SU-DHL-6 (cell line): Measurements from ENCODE around the gene GDAP1L1.

Source experiments
- H2AFZ ChIP-seq: fragments of 200-600 bp; sonication (generic); 2 replicates; pipeline ENCODE4 v1.6.1; 2014; ENCODE audit warnings: low read depth, mild to moderate bottlenecking, moderate library complexity, mixed read lengths, antibody characterized with exemption, low read length; ENCODE audit not compliant: severe bottlenecking
- H3F3A ChIP-seq: fragments of 200-600 bp; shearing (Covaris generic); 2 replicates; pipeline ENCODE4 v1.6.0; 2016; ENCODE audit warnings: antibody characterized with exemption, mild to moderate bottlenecking; ENCODE audit not compliant: insufficient read depth
- H3K27ac ChIP-seq: fragments of 200-600 bp; sonication (generic); 2 replicates; pipeline ENCODE4 v1.5.1; 2016; ENCODE audit warnings: low read depth, mild to moderate bottlenecking, low read length, moderate library complexity, mixed read lengths
- H3K27me3 ChIP-seq: fragments of 200-600 bp; sonication (generic), shearing (Covaris generic); 2 replicates; pipeline ENCODE4 v1.6.0; 2014; ENCODE audit warnings: mild to moderate bottlenecking, low read length
- H3K36me3 ChIP-seq: fragments of 200-600 bp; sonication (generic); 2 replicates; pipeline ENCODE4 v1.6.1; 2014; ENCODE audit warnings: mild to moderate bottlenecking, low read length, mixed read lengths
- H3K4me2 ChIP-seq: fragments of 300-600, 200-600 bp; shearing (Covaris generic), sonication (generic); 2 replicates; pipeline ENCODE4 v1.6.0; 2014; ENCODE audit warnings: low read length, low read depth, mild to moderate bottlenecking; ENCODE audit not compliant: poor library complexity, severe bottlenecking
- H3K4me3 ChIP-seq: fragments of 200-600 bp; sonication (generic); 2 replicates; pipeline ENCODE4 v1.5.1; 2014; ENCODE audit warnings: antibody characterized with exemption, low read length, mild to moderate bottlenecking, mixed read lengths; ENCODE audit not compliant: insufficient read depth, poor library complexity, severe bottlenecking
- H3K79me2 ChIP-seq: fragments of 200-600 bp; sonication (generic); 2 replicates; pipeline ENCODE4 v1.6.1; 2014; ENCODE audit warnings: mild to moderate bottlenecking, low read length, moderate library complexity; ENCODE audit not compliant: insufficient read depth
- H3K9ac ChIP-seq: fragments of 200-600 bp; sonication (generic); 2 replicates; pipeline ENCODE4 v1.7.0; 2014; ENCODE audit warnings: mild to moderate bottlenecking, low read length
- H3K9me2 ChIP-seq: fragments of 200-600 bp; sonication (generic); replicated peaks from 2 replicates; pipeline ENCODE4 v1.6.1; 2014; ENCODE audit warnings: low read length; ENCODE audit not compliant: insufficient read depth
- H3K9me3 ChIP-seq: fragments of 200-600 bp; sonication (generic); 2 replicates; pipeline ENCODE4 v1.6.1; 2014; ENCODE audit warnings: low read length, mixed read lengths; ENCODE audit not compliant: insufficient read depth
- H4K20me1 ChIP-seq: fragments of 200-600 bp; sonication (generic); 2 replicates; pipeline ENCODE4 v1.6.1; 2014; ENCODE audit warnings: low read depth, mild to moderate bottlenecking, antibody characterized with exemption, low read length, moderate library complexity, mixed read lengths
- EZH2phosphoT487 ChIP-seq: fragments of 200-600 bp; sonication (generic), shearing (Covaris generic); conservative IDR thresholded peaks from 2 replicates; pipeline ENCODE4 v1.6.1; 2018; ENCODE audit warnings: mild to moderate bottlenecking, antibody characterized with exemption, low read length, moderate library complexity, mixed read lengths
- TF ChIP-seq, protein P1 (sequence below): fragments of 200-600 bp; sonication (generic); IDR thresholded peaks from one replicate; pipeline ENCODE4 v1.5.1; 2017; ENCODE audit warnings: antibody characterized with exemption, mild to moderate bottlenecking, low read length, moderate library complexity; ENCODE audit not compliant: insufficient read depth, poor library complexity, severe bottlenecking

Gene GDAP1L1

DNA sequence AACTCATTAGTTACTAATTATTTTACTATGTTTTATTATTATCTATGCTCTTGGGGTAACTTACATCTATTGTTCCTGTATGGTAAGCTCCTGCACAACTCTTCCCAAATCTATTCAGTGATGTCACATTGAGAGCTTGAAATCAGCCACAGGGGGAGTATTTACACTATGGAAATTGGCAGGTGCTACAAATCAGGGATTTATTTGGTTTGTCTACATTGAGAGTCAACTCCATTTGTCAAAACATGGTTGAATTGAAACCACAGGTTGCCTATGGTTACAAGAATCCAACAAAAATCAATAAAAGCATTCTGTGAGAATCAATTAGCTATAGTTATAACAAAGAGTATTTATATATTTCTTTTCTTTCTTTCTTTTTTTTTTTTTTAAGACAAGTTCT, 67.8 kb downstream of the GDAP1L1 start:
- Histone ChIP-seq H3K9me3 (no peaks in the 10 kb centered on the region), H3K27ac (no peak overlapping the region), H3K4me2 (no peak overlapping the region), H4K20me1 (no peaks in the 10 kb centered on the region), H3K27me3 (no peaks in the 10 kb centered on the region), H3F3A (no peaks in the 10 kb centered on the region), H3K79me2 (peaks cover 9% of the 10 kb centered on the region; the same call in 1 of the 2 replicates), H3K9ac (no peak overlapping the region), H3K36me3 (no peaks in the 10 kb centered on the region), H3K4me3 (no peak overlapping the region), H3K9me2 (no peaks in the 10 kb centered on the region), H2AFZ (no peak overlapping the region)
- TF ChIP-seq EZH2phosphoT487 = no peak
- TF ChIP-seq, protein P1, sequence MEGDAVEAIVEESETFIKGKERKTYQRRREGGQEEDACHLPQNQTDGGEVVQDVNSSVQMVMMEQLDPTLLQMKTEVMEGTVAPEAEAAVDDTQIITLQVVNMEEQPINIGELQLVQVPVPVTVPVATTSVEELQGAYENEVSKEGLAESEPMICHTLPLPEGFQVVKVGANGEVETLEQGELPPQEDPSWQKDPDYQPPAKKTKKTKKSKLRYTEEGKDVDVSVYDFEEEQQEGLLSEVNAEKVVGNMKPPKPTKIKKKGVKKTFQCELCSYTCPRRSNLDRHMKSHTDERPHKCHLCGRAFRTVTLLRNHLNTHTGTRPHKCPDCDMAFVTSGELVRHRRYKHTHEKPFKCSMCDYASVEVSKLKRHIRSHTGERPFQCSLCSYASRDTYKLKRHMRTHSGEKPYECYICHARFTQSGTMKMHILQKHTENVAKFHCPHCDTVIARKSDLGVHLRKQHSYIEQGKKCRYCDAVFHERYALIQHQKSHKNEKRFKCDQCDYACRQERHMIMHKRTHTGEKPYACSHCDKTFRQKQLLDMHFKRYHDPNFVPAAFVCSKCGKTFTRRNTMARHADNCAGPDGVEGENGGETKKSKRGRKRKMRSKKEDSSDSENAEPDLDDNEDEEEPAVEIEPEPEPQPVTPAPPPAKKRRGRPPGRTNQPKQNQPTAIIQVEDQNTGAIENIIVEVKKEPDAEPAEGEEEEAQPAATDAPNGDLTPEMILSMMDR = no peak

DNA sequence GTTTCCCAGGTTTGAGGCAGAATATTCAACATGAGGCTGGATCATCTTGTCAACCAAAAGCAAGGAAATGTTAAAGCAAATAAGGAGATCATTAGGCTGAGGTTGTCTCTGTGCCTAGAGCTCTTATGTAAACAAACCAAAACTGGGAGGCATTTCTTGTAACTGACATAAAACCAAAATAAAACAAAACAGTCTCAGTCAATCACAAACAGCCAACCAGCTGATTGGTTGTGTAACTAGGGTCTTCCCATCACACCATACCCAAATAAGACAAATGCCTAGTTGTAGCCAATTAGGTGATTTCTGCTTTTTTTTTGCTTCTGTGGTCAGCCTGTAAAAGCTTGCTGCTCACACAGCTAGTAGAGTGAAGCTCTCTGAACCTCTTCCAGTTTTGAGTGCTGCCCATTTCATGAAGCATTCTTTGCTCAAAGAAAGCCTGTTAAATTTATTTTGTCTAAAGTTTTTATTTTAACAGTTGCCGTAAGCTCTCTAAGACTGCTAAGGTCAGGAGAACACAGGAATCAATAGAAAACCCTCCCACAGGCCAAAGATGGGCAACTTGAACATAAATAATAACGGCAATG, 72.8 kb downstream of the GDAP1L1 start:
- H3K9me2 ChIP-seq = no peaks in the 10 kb centered on the region
- H3K4me2 ChIP-seq = no peak overlapping the region
- H2AFZ ChIP-seq = no peak overlapping the region
- no peak overlapping the region for H3K27ac ChIP-seq
- no peak for TF ChIP-seq EZH2phosphoT487
- TF ChIP-seq, protein P1 = no peak
- H3K27me3 ChIP-seq = no peaks in the 10 kb centered on the region
- H4K20me1 ChIP-seq = no peaks in the 10 kb centered on the region
- H3K9me3 ChIP-seq = no peaks in the 10 kb centered on the region
- H3K9ac ChIP-seq = no peak overlapping the region
- H3F3A ChIP-seq = no peaks in the 10 kb centered on the region
- no peaks in the 10 kb centered on the region for H3K79me2 ChIP-seq
- H3K36me3 ChIP-seq = no peaks in the 10 kb centered on the region
- H3K4me3 ChIP-seq = no peak overlapping the region

DNA sequence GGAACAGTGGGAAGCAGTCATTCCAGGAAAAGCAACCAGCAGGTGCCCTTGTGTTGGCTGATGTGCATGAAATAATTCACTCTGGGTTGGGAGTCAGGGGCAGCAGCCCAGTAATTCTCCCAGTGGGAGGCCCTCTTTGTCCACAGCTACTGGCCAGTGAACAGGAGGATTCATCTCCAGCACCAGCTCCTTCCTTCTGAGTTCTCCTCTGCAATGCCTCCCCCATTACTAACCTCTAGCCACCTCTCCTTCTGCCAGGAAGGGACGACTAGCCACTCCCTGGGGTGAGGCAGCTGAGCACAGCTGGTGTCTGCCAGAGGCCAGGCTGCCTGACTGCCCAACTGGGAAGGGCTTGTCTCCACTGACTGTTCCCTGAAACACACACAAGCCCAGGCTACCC, 77.2 kb downstream of the GDAP1L1 start:
- TF ChIP-seq EZH2phosphoT487 = no peak
- TF ChIP-seq, protein P1 = no peak
- no peaks in the 10 kb centered on the region for H3K27me3 ChIP-seq
- no peaks in the 10 kb centered on the region for H3F3A ChIP-seq
- no peak overlapping the region for H2AFZ ChIP-seq
- H4K20me1 ChIP-seq = no peaks in the 10 kb centered on the region
- H3K27ac ChIP-seq = no peak overlapping the region
- H3K9ac ChIP-seq = no peak overlapping the region
- H3K9me2 ChIP-seq = no peaks in the 10 kb centered on the region
- H3K4me2 ChIP-seq = no peak overlapping the region
- H3K79me2 ChIP-seq = no peaks in the 10 kb centered on the region
- H3K36me3 ChIP-seq = no peaks in the 10 kb centered on the region
- no peak overlapping the region for H3K4me3 ChIP-seq
- H3K9me3 ChIP-seq = no peaks in the 10 kb centered on the region
